Measurements from ENCODE around the gene MED16.

DNA sequence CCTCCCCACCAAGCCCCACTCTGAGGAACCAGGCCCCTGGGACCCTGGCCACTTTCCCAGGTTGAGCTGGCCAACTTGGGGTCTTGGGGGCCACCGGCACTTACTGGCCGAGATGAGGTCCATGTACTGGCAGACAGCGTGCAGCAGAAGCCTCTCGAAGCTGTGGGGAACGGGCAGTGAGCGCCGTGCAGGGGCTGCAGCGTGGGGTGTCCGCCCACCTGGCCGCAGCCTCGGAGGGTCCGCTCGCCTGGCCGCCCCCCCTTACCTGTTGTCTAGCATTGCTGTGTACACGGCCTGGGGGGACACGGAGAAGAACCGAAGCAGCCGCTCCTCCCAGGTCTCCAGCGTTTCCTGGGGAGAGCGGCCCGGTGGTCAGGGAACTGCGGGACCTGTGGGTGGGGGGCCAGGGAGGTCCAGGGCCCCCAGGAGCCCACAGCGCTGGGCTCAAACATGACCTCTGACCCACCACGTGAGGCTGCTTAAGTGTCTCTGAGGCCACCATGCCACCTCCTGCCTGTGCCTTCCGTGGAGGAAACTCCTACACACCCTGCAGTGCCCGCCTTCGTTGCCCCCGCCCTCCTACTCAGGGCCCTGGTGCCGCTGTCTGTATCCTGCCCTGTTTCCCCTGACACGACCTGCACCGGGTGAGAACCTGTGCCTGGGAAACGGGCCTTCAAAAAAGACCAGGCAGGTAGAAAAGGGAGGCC is 6.5 kb upstream of the MED16 start:
- TF ChIP-seq, protein P1, sequence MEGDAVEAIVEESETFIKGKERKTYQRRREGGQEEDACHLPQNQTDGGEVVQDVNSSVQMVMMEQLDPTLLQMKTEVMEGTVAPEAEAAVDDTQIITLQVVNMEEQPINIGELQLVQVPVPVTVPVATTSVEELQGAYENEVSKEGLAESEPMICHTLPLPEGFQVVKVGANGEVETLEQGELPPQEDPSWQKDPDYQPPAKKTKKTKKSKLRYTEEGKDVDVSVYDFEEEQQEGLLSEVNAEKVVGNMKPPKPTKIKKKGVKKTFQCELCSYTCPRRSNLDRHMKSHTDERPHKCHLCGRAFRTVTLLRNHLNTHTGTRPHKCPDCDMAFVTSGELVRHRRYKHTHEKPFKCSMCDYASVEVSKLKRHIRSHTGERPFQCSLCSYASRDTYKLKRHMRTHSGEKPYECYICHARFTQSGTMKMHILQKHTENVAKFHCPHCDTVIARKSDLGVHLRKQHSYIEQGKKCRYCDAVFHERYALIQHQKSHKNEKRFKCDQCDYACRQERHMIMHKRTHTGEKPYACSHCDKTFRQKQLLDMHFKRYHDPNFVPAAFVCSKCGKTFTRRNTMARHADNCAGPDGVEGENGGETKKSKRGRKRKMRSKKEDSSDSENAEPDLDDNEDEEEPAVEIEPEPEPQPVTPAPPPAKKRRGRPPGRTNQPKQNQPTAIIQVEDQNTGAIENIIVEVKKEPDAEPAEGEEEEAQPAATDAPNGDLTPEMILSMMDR (IDR thresholded peaks at IDR 0.05) = no peak
- TF ChIP-seq POLR2A (IDR thresholded peaks at IDR 0.05) = no peak

All from lower leg skin (tissue), 3 donors.